C4-2B (cell line): ENCODE data around the gene CD207.
"Not testable (repeated sequence)": the region's sequence is repeated elsewhere in the genome, so short reads cannot be mapped to it uniquely, and the experiment has no call there.

Experiments used
- H3K27ac ChIP-seq: fragments of 450-650 bp; 2 replicates; pipeline ENCODE4 v1.5.1; 2017
- CTCF ChIP-seq: fragments of 450-650 bp; conservative IDR thresholded peaks from 2 replicates; pipeline ENCODE4 v1.5.1; 2017; ENCODE audit warnings: mild to moderate bottlenecking
- ZFX ChIP-seq: fragments of 450-650 bp; IDR thresholded peaks from 2 replicates; pipeline ENCODE4 v1.6.1; 2017

The CD207 gene

GRCh38 chr2:70835643-70836042 lies at the start of gene CD207:
Gene CD207, minus strand, starts transcription at chr2:70835816. Its CDS starts 40 bp downstream, at chr2:70835776.
- TF ChIP-seq CTCF (no peak), ZFX (no peak)
- no peak within 1 kb of the TSS for H3K27ac ChIP-seq

DNA sequence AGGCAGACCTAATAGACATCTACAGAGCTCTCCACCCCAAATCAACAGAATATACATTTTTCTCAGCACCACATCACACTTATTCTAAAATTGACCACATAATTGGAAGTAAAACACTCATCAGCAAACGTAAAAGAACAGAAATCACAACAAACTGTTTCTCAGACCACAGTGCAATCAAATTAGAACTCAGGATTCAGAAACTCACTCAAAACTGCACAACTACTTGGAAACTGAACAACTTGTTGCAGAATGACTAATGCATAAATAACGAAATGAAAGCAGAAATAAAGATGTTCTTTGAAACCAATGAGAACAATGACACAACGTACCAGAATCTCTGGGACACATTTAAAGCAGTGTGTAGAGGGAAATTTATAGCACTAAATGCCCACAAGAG lies 42.9 kb upstream of the CD207 start:
- not testable (repeated sequence) for H3K27ac ChIP-seq

DNA sequence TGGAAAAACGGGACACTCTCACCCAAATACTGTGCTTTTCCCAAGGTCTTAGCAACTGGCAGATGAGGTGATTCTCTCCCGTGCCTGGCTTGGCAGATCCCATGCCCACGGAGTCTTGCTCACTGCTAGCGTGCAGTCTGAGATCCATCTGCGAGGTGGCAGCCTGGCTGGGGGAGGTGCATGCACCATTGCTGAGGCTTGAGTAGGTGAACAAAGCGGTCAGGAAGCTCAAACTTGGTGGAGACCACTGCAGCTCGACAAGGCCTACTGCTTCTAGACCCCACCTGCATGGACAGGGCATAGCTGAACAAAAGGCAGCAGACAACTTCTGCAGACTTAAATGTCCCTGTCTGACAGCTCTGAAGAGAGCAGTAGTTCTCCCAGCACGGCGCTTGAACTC lies 40.5 kb upstream of the CD207 start:
- not testable (repeated sequence) for H3K27ac ChIP-seq

DNA sequence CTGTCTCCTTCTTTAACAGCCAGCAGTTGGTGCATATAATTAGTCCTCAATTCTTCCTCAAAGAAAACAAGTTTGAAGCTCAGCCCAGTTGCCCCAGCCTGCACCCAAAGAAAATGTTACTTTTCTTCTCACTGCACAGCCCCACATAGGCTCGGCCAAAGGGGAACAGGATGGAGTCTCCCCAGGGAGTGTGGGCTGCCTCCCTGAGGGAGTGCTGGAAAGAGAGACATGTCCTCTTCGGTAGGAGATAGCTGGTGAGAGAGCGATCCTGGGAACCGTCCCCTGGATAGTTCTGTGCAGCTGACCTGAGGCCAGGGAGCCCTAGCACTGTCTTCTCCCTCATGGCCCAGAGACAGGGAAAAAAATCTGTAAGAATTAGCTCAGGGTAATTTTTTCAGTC lies 37.9 kb upstream of the CD207 start:
- H3K27ac ChIP-seq: no peak overlapping the region
- TF ChIP-seq ZFX (no peak), CTCF (no peak)

DNA sequence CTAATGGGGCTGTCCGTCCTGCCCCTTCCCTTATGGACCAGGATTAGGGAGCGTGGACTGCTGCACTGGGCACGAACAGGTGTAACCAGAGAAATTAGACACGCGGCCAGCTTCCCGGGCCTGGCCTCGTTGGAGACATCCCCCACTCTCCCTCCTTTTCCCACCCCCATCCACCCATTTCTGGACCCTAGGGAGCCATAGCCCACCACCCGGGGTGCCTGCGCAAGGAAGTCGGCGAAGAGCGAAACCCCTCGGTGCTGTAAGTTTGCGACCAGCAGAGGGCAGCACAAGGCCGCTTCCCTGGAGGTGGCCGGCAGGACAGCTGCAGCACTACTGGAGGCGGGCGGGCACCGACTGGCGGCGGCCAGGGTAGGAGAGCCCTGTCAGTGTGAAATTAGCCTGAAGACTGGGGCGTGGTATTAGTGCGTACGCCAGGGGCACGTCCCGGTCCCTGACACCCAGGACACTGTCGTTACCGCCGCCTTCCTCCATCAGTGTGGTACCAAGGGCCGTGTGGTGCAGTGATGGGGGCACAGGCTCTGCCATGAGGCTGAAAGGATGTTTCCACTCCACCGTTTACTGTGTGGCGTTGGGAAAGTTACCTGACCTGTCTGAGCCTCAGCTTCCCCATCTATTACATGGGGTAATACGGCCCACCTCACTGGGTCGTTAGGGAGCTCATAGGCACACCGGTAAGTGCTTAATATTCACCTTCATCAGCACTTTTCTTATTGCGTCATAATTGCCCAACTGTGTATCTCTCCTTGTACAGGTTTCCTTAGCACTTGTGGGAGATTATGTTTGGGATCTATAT lies 36.0 kb upstream of the CD207 start:
- TF ChIP-seq ZFX (no peak), CTCF (peak; percentile 83)
- no peak overlapping the region for H3K27ac ChIP-seq

DNA sequence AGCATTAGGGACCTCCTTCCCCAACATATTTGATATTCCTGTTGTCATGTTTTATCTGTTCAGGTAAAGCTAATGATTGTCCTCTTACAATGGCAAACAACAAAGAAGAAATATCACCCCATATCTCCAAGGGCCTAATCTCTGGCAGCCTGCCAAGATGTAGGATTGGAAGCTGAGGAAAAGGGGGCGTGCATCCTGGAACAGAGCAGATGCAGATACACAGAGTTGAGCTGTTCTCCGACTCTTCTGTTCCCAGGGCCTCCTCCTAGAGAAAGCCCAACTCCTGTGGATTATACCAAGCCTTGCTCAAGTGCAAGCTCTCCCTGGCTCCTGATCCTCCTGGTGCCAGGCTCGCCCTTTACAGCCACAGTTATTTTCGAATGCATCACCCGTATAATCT lies 35.2 kb upstream of the CD207 start:
- TF ChIP-seq ZFX (no peak), CTCF (no peak)

GRCh38 chr2:70868970-70869369 lies 33.4 kb upstream of the CD207 start:
- no peak overlapping the region for H3K27ac ChIP-seq
- no peak for TF ChIP-seq ZFX
- TF ChIP-seq CTCF: no peak

More for the DNA sequence above, 35.2 kb upstream of the CD207 start:
- H3K27ac ChIP-seq: no peak overlapping the region

DNA sequence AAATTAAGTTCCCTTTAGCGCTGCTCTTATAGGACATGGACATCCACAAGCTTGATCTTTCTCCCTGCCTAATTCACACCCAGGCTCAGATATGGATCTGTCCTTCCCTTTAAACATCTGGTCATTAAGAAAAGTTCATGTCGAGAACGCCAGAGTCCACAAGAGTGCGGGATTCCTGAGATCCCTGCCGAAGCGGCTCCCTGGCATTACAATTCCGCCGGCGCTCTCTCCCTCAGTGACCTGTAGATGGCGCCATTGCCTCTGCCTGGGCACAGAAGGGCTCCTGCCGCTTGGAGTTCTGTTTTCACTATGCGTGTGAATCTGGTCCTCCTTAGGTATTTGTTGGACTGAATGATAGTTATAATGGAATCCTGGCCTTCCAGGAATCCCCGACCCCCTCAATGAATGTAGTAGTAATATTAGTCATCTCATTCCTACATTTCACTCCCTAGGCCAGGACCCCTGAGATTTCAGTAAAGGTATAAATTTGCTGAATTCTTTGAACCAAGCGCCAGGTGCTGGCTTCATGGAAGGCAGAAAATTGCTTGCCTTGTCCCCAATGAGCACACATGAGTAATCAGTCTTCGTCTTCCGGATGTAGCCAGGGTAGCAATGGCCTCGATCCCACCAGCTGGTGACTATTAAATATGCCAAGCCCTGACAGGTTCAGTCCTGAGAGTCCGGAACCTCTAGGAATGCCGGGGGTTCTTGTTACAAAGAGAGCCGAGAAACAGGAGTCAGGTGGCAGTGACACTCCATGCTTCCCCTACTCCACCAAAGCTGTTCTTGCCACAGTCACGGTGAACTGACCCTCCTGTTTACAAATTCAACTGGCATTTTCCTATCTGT lies 26.4 kb upstream of the CD207 start:
- H3K27ac ChIP-seq: no peak overlapping the region
- TF ChIP-seq ZFX: no peak
- peak; percentile 91 for TF ChIP-seq CTCF
